Lung (tissue), 12 donors: ENCODE measurements around the gene KCNQ5. TPM values are rescaled to one million over a fixed set of nuclear protein-coding genes. Genes with fewer than 3 reads are reported as not detected.

Experiments
- ATAC-seq: fragments of 200-7000 bp; cut with Tn5 transposase; one replicate; pipeline ENCODE4 v1.9.1; 2020; ENCODE audit warnings: moderate number of reproducible peaks; ENCODE audit not compliant: insufficient read depth, low FRiP score
- DNase-seq, 3 donors: peaks; one replicate each; pipeline ENCODE4 v3.0.0-alpha.2; 2013 to 2017
- H3K27ac ChIP-seq, 2 donors: one replicate each; pipeline ENCODE4 v1.5.1; 2013; ENCODE audit warnings: mild to moderate bottlenecking in 2 of 2, moderate library complexity in 2 of 2, control low read depth in 1 of 2, inconsistent platforms in 1 of 2, low read depth in 1 of 2, low read length in 1 of 2
- H3K27me3 ChIP-seq, 3 donors: one replicate each; pipeline ENCODE4 v1.5.1; 2013; ENCODE audit warnings: low read length in 2 of 3; ENCODE audit not compliant: control insufficient read depth in 3 of 3, insufficient read depth in 3 of 3
- H3K36me3 ChIP-seq, 4 donors: one replicate each; pipeline ENCODE4 v1.5.1; 2013; ENCODE audit warnings: low read length in 4 of 4, mild to moderate bottlenecking in 1 of 4, moderate library complexity in 1 of 4; ENCODE audit not compliant: control insufficient read depth in 4 of 4, insufficient read depth in 4 of 4
- H3K4me1 ChIP-seq, 5 donors: one replicate each; pipeline ENCODE4 v1.5.1; 2013; ENCODE audit warnings: low read length in 5 of 5, mild to moderate bottlenecking in 2 of 5, moderate library complexity in 1 of 5; ENCODE audit not compliant: control insufficient read depth in 5 of 5, insufficient read depth in 5 of 5
- H3K4me3 ChIP-seq: one replicate; pipeline ENCODE4 v1.5.1; 2013; ENCODE audit warnings: mild to moderate bottlenecking, control low read depth, moderate library complexity
- H3K9ac ChIP-seq, 2 donors: one replicate each; pipeline ENCODE4 v1.5.1; 2013; ENCODE audit warnings: low read length in 2 of 2, control low read depth in 1 of 2; ENCODE audit not compliant: insufficient read depth in 1 of 2
- H3K9me3 ChIP-seq, 4 donors: one replicate each; pipeline ENCODE4 v1.5.1; 2013; ENCODE audit warnings: low read length in 3 of 4, mild to moderate bottlenecking in 1 of 4, moderate library complexity in 1 of 4; ENCODE audit not compliant: control insufficient read depth in 4 of 4, insufficient read depth in 3 of 4
- WGBS, 2 donors: extraction: QIAGEN DNeasy Blood & Tissue Kit; methylation state at CpG; one replicate each; pipeline ENCODE4 v1.1.7; 2013; 5-methylcytosine and 5-hydroxymethylcytosine counted together
- polyA plus RNA-seq, 2 donors: library from polyadenylated mRNA; stranded (reverse); fragments of 200-250 nt; gene quantifications; one replicate each; pipeline ENCODE4 v1.2.1, GENCODE V29; 2013
- total RNA-seq, 2 donors: library from RNA; depleted of rRNA in 1 of 2; stranded (reverse); fragments of >200 nt in 1 of 2; gene quantifications; one replicate each; pipeline ENCODE4 v1.2.1, GENCODE V29; 2014 to 2021
- TF ChIP-seq, protein P1 (sequence below): IDR thresholded peaks from 2 replicates; pipeline ENCODE4 v1.5.1; 2012; ENCODE audit warnings: mild to moderate bottlenecking; ENCODE audit errors: control extremely low read depth, extremely low read depth
- donor health status: control.
- donor health status: control.
- donor health status: Bipolar disorder and iron deficiency.
- donor health status: healthy.
- donor health status: DM: yes; HTN: yes; CAD: no.

Gene KCNQ5
- total and polyA plus RNA-seq, 4 donors: 0.12 to 5.7 (median 0.46) TPM

DNA sequence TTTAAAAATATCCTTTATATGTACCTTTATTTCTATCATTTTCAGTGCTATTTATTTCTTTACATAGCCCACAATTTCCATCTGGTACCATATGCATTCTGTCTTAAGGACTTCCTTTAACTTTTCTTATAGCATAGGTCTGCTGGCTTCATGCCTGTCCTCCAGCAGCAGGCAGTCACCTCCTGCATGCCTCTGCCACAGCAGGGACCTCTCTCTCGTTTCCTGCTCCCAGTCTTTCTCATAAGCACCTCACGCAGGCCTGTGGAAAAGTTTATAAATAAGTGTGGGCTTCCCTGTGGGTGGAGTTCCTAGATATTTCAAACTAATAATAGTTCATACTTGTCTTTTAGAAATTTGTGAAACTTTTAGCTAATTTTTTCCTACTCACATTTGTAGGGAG is 133.9 kb downstream of the KCNQ5 start:
- ATAC-seq: no peak
- Histone ChIP-seq H3K9me3 (no peaks in the 10 kb centered on the region), H3K27me3 (no peaks in the 10 kb centered on the region), H3K36me3 (no peaks in the 10 kb centered on the region), H3K27ac (no peak overlapping the region), H3K4me3 (no peak overlapping the region), H3K9ac (no peak overlapping the region), H3K4me1 (peaks cover 0 to 7% (median 6%) of the 10 kb centered on the region in 5 donors)
- WGBS, 2 donors: 70 to 77% methylated on average over 2 of the region's 2 CpGs
- TF ChIP-seq, protein P1, sequence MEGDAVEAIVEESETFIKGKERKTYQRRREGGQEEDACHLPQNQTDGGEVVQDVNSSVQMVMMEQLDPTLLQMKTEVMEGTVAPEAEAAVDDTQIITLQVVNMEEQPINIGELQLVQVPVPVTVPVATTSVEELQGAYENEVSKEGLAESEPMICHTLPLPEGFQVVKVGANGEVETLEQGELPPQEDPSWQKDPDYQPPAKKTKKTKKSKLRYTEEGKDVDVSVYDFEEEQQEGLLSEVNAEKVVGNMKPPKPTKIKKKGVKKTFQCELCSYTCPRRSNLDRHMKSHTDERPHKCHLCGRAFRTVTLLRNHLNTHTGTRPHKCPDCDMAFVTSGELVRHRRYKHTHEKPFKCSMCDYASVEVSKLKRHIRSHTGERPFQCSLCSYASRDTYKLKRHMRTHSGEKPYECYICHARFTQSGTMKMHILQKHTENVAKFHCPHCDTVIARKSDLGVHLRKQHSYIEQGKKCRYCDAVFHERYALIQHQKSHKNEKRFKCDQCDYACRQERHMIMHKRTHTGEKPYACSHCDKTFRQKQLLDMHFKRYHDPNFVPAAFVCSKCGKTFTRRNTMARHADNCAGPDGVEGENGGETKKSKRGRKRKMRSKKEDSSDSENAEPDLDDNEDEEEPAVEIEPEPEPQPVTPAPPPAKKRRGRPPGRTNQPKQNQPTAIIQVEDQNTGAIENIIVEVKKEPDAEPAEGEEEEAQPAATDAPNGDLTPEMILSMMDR: no peak
- no peak for DNase-seq

DNA sequence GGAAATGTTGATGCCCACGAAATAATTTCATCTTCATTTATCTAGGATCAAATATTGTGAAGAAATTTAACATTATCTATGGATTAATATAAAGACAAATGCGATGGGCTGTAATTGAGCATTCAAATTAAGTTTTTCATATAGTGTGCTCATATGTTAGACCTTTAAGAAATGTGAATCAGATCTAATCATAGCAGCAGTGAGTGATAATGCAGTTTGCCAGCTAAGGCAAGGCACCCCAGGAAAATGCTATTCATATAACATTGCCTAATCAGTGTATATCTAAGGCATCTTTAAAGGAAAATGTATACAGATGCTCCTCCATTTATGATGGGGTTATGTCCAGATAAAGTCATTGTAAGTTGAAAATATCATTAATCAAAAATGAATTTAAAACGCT is 135.2 kb downstream of the KCNQ5 start:
- no peaks in the 10 kb centered on the region for H3K27me3 ChIP-seq
- no peaks in the 10 kb centered on the region for H3K9me3 ChIP-seq
- TF ChIP-seq, protein P1: no peak
- H3K36me3 ChIP-seq: no peaks in the 10 kb centered on the region
- DNase-seq (no peak), ATAC-seq (no peak)
- H3K4me3 ChIP-seq: no peak overlapping the region
- no peak overlapping the region for H3K9ac ChIP-seq
- WGBS, 2 donors: 89 to 93% methylated on average over 3 of the region's 3 CpGs
- H3K4me1 ChIP-seq: peaks cover 0 to 9% (median 7%) of the 10 kb centered on the region in 5 donors
- H3K27ac ChIP-seq: no peak overlapping the region

DNA sequence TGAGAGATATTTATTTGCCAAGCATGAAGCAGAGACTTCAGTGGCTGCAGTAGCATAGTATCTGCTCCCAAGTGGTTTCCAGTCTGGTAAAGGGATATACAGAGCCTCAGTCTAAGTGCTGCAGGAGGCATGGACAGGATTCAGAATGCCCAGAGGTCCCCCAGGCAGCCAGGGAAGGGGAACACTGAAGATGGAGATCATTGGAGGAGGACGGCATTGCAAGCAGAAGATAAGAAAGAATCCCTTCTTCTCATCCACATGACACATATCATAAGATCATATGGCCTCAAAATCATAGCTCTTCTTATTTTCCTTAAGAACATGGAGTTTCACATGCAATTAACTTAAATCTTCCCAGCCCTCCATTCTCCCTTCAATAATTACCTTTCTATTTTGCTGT is 136.1 kb downstream of the KCNQ5 start:
- no peaks in the 10 kb centered on the region for H3K9me3 ChIP-seq

DNA sequence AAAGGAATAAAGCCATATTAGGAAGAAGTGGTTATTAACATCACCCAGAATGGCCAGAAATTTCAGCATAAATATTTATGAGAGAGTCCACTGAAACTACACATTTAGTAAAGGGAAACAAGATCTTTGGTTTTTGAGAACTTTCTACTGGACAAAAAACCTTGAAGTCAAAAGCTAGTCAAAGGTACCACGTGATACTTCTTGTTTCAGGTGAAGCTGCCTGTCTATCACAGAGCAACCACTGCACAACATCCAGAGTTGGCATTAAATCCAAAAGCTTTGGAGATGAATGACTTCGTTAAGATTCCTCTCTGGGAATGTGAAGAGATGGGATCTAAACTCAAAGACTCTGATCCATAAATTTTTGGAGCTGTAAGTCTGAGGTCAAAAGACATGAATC is 137.0 kb downstream of the KCNQ5 start:
- Histone ChIP-seq H3K27ac (no peak overlapping the region), H3K36me3 (no peaks in the 10 kb centered on the region), H3K27me3 (no peaks in the 10 kb centered on the region), H3K9ac (no peak overlapping the region), H3K9me3 (no peaks in the 10 kb centered on the region), H3K4me1 (peaks cover 0 to 9% (median 7%) of the 10 kb centered on the region in 5 donors), H3K4me3 (no peak overlapping the region)
- no peak for DNase-seq
- no peak for ATAC-seq
- TF ChIP-seq, protein P1: no peak
- 83 to 88% methylated on average over 2 of the region's 2 CpGs for WGBS, 2 donors

More for the DNA sequence above, 136.1 kb downstream of the KCNQ5 start:
- Histone ChIP-seq H3K27me3 (no peaks in the 10 kb centered on the region), H3K4me3 (no peak overlapping the region), H3K36me3 (no peaks in the 10 kb centered on the region), H3K27ac (no peak overlapping the region), H3K9ac (no peak overlapping the region), H3K4me1 (peaks cover 0 to 9% (median 7%) of the 10 kb centered on the region in 5 donors)
- DNase-seq (no peak), ATAC-seq (no peak)
- TF ChIP-seq, protein P1: no peak
- 88 to 91% methylated on average over 1 of the region's 1 CpG for WGBS, 2 donors
